Panc1 (cell line): ENCODE measurements around the gene UBR3. TPM values are rescaled to one million over a fixed set of nuclear protein-coding genes. Genes with fewer than 3 reads are reported as not detected.

Experiments
- ATAC-seq: fragments of 200-7000 bp; cut with Tn5 transposase; 2 replicates; pipeline ENCODE4 v1.9.1; 2020; ENCODE audit warnings: mild to moderate bottlenecking, moderate library complexity
- BruUV-seq: library from RNA; stranded (reverse); fragments of 400-500 nt; replicated peaks from 2 replicates; lab custom pipeline; 2021; lab: Mats Ljungman, UMichigan
- CTCF ChIA-PET: fragments of 300-600 bp; sonication (Branson Sonifier 250); formaldehyde crosslinking; loops from one replicate; lab custom pipeline; 2022; ENCODE audit warnings: antibody characterized with exemption; lab: Charles Lee
- POLR2A ChIA-PET: fragments of 300-600 bp; sonication (Branson Sonifier 250); formaldehyde crosslinking; loops from one replicate; lab custom pipeline; 2022; ENCODE audit warnings: antibody characterized with exemption; lab: Charles Lee
- DNase-seq: peaks from one replicate; pipeline ENCODE4 v3.0.0-alpha.2; 2010; ENCODE audit warnings: low read depth, low spot score
- H3K27ac ChIP-seq: 2 replicates; pipeline ENCODE4 v1.5.1; 2011; ENCODE audit warnings: mild to moderate bottlenecking, low read length, inconsistent platforms
- H3K27me3 ChIP-seq: fragments of 200-500 bp; sonication (Bioruptor generic); 2 replicates; pipeline ENCODE4 v1.6.0; 2014; ENCODE audit warnings: low read length, inconsistent platforms; ENCODE audit not compliant: control insufficient read depth, insufficient read depth
- H3K36me3 ChIP-seq: fragments of 200-500 bp; sonication (Bioruptor generic); 2 replicates; pipeline ENCODE4 v1.5.1; 2014; ENCODE audit warnings: inconsistent platforms, mild to moderate bottlenecking, low read length, moderate library complexity; ENCODE audit not compliant: control insufficient read depth, insufficient read depth
- H3K4me1 ChIP-seq: 2 replicates; pipeline ENCODE4 v1.5.1; 2011; ENCODE audit warnings: inconsistent platforms, mild to moderate bottlenecking, low read length, moderate library complexity; ENCODE audit not compliant: control insufficient read depth, insufficient read depth
- H3K4me3 ChIP-seq, 2 experiments: 2 replicates each; pipeline ENCODE4 v1.5.1; 2011 to 2012; ENCODE audit warnings: low read depth in 2 of 2, low read length in 2 of 2, mild to moderate bottlenecking in 2 of 2, inconsistent platforms in 1 of 2, moderate library complexity in 1 of 2
- H3K9me3 ChIP-seq: fragments of 200-500 bp; sonication (Bioruptor generic); 2 replicates; pipeline ENCODE4 v1.5.1; 2014; ENCODE audit warnings: low read depth, mild to moderate bottlenecking, inconsistent platforms, low read length, moderate library complexity; ENCODE audit not compliant: control insufficient read depth, insufficient read depth
- POLR2AphosphoS5 ChIP-seq: IDR thresholded peaks from 2 replicates; pipeline ENCODE4 v1.6.1; 2012; ENCODE audit warnings: mild to moderate bottlenecking, low read depth, low read length, moderate library complexity
- SIN3A ChIP-seq: IDR thresholded peaks from 2 replicates; pipeline ENCODE4 v1.6.1; 2012; ENCODE audit warnings: low read depth, mild to moderate bottlenecking, low read length, moderate library complexity, borderline replicate concordance; ENCODE audit not compliant: insufficient read depth
- TCF7L2 ChIP-seq: IDR thresholded peaks from 2 replicates; pipeline ENCODE4 v1.6.1; 2011; ENCODE audit warnings: mild to moderate bottlenecking, low read depth, low read length, inconsistent platforms
- in situ Hi-C: cut with HindIII; loops from 2 replicates; pipeline ENCODE4 v1.10.0; 2016; ENCODE audit warnings: low sequenced_read_pairs, low pct_unique_long_range_greater_than_20kb
- intact Hi-C: fragments of 100-400 bp; cut with micrococcal nuclease; formaldehyde crosslinking; loops from one replicate; pipeline ENCODE4 v1.10.0; 2022; ENCODE audit not compliant: unreplicated experiment
- total RNA-seq: library from RNA; stranded (reverse); gene quantifications from one replicate; pipeline ENCODE4 v1.2.1, GENCODE V29; 2021; ENCODE audit not compliant: unreplicated experiment
- TF ChIP-seq, protein P1 (sequence below): fragments of 450-650 bp; IDR thresholded peaks from 2 replicates; pipeline ENCODE4 v1.5.1; 2017; ENCODE audit warnings: mild to moderate bottlenecking
- TF ChIP-seq, protein P2 (sequence below), 2 experiments: IDR thresholded peaks; 2 replicates each; pipeline ENCODE4 v1.6.1; 2011 to 2012; ENCODE audit warnings: low read depth in 2 of 2, control low read depth in 1 of 2, low read length in 1 of 2, mild to moderate bottlenecking in 1 of 2, moderate library complexity in 1 of 2; ENCODE audit not compliant: insufficient read depth in 1 of 2

The UBR3 gene
- total RNA-seq, 1 experiment from 2014 or later = 27.9 TPM

- intact Hi-C loops (no loop called here), in situ Hi-C loops (no loop called here)
- no peaks in the 10 kb centered on the region for H3K4me1 ChIP-seq
- POLR2A ChIA-PET = no interaction called here
- H3K9me3 ChIP-seq = no peaks in the 10 kb centered on the region
- H3K27me3 ChIP-seq = no peaks in the 10 kb centered on the region
- H3K4me3 ChIP-seq = no peak overlapping the region
- TF ChIP-seq POLR2AphosphoS5 (no peak), SIN3A (no peak), TCF7L2 (no peak)
- TF ChIP-seq, protein P1, sequence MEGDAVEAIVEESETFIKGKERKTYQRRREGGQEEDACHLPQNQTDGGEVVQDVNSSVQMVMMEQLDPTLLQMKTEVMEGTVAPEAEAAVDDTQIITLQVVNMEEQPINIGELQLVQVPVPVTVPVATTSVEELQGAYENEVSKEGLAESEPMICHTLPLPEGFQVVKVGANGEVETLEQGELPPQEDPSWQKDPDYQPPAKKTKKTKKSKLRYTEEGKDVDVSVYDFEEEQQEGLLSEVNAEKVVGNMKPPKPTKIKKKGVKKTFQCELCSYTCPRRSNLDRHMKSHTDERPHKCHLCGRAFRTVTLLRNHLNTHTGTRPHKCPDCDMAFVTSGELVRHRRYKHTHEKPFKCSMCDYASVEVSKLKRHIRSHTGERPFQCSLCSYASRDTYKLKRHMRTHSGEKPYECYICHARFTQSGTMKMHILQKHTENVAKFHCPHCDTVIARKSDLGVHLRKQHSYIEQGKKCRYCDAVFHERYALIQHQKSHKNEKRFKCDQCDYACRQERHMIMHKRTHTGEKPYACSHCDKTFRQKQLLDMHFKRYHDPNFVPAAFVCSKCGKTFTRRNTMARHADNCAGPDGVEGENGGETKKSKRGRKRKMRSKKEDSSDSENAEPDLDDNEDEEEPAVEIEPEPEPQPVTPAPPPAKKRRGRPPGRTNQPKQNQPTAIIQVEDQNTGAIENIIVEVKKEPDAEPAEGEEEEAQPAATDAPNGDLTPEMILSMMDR = no peak
- TF ChIP-seq, protein P2, sequence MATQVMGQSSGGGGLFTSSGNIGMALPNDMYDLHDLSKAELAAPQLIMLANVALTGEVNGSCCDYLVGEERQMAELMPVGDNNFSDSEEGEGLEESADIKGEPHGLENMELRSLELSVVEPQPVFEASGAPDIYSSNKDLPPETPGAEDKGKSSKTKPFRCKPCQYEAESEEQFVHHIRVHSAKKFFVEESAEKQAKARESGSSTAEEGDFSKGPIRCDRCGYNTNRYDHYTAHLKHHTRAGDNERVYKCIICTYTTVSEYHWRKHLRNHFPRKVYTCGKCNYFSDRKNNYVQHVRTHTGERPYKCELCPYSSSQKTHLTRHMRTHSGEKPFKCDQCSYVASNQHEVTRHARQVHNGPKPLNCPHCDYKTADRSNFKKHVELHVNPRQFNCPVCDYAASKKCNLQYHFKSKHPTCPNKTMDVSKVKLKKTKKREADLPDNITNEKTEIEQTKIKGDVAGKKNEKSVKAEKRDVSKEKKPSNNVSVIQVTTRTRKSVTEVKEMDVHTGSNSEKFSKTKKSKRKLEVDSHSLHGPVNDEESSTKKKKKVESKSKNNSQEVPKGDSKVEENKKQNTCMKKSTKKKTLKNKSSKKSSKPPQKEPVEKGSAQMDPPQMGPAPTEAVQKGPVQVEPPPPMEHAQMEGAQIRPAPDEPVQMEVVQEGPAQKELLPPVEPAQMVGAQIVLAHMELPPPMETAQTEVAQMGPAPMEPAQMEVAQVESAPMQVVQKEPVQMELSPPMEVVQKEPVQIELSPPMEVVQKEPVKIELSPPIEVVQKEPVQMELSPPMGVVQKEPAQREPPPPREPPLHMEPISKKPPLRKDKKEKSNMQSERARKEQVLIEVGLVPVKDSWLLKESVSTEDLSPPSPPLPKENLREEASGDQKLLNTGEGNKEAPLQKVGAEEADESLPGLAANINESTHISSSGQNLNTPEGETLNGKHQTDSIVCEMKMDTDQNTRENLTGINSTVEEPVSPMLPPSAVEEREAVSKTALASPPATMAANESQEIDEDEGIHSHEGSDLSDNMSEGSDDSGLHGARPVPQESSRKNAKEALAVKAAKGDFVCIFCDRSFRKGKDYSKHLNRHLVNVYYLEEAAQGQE (IDR thresholded peaks at IDR 0.05; ENCODE audit: insufficient read depth in 1 of 2, low read depth in 2 of 2, low read length in 1 of 2) = no peak
- ATAC-seq (no peak), DNase-seq (no peak)
- no peak overlapping the region for H3K27ac ChIP-seq
- no peaks in the 10 kb centered on the region for H3K36me3 ChIP-seq
- no TSS peak for BruUV-seq
- CTCF ChIA-PET = no interaction called here
These were observed 220.2 kb downstream of the UBR3 start for GRCh38 chr2:170047331-170048065.

GRCh38 chr2:170052151-170052550 is 224.9 kb downstream of the UBR3 start:
- no peaks in the 10 kb centered on the region for H3K9me3 ChIP-seq
- no peaks in the 10 kb centered on the region for H3K27me3 ChIP-seq
- no peak overlapping the region for H3K4me3 ChIP-seq
- CTCF ChIA-PET = no interaction called here
- H3K36me3 ChIP-seq = no peaks in the 10 kb centered on the region
- no peaks in the 10 kb centered on the region for H3K4me1 ChIP-seq
- POLR2A ChIA-PET = no interaction called here
- in situ Hi-C loops (no loop called here), intact Hi-C loops (no loop called here)
- ATAC-seq (no peak), DNase-seq (no peak)
- TF ChIP-seq POLR2AphosphoS5 (no peak), TCF7L2 (no peak), SIN3A (no peak)
- TF ChIP-seq, protein P2 (IDR thresholded peaks at IDR 0.05; ENCODE audit: insufficient read depth in 1 of 2, low read depth in 2 of 2, low read length in 1 of 2) = no peak
- TF ChIP-seq, protein P1 = no peak
- BruUV-seq = no TSS peak
- no peak overlapping the region for H3K27ac ChIP-seq
